HG02943 (cell line): ENCODE data around the gene TBKBP1.

ENCODE experiments used
- ATAC-seq: cut with Tn5 transposase; IDR thresholded peaks from one replicate; pipeline ENCODE4 v1.9.1; 2021; ENCODE audit warnings: mild to moderate bottlenecking, low read depth, moderate library complexity; ENCODE audit not compliant: unreplicated experiment

TBKBP1 gene

DNA sequence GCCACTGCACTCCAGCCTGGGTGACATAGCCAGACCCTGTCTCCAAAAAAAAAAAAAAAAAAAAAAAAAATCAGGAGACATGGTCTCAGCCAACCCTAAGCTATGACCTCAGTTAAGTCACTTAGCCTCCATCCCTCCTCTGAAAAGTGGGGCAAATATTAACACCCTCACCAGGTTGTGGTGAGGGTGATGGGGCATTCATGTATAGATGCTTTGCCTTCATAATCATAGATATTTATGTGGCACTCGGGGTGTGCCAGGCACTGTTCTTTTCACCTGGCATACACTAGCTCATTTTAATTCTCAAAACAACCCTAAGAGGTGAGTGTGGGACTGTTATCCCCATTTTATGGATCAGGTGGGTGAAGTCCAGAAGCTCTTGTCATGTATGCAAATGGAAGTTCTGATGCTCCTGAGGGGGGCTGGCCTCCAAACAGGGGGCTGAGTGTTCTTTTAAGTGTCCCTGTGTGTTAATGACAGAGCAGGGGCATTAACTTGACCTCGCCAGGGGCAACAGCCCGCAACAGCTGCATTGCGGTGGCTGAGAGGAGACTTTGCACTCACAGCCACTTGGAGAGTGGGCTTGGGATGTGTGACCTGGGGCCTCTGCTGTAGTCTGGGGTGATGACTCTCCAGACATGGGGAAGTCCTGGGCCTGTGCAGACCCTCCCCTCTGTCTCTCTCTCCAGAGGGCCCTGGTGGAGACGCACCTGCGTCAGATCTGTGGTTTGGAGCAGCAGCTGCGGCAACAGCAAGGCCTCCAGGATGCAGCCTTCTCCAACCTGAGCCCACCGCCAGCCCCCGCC, 4.1 kb downstream of the TBKBP1 start:
- no peak for ATAC-seq

DNA sequence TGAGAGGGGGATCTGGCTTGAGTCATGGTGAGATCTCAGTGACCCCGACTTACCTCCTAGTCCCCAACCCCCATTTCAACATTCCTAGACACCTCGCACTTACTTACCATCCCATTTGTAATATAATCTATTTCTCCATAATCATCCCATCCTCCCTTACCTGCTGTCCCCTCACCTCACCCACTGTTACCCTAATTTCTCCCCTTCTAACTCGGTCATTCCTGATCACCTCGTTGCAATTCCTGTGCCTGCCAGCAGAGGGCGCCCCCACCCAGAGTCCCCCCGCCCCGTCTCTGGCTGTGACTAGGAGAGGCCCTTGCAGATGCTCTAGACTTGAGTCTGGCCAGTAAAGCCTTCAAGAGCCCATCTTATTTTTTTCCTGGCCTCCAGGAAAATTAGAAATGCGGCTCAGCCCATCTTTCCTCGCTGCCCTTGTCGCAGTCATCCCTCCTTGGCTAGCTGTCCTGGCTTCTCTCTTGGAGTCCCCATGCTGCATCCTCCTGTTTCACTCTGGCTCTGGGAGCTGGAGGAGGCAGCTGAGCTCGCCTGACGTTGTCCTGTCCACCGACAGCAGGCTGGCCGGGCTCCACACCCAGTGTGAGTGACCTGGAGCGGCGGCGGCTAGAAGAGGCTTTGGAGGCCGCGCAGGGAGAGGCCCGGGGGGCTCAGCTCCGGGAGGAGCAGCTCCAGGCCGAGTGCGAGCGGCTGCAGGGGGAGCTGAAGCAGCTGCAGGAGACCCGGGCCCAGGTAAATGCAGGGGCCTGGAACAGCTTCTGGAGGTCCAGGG, 5.0 kb downstream of the TBKBP1 start:
- no peak for ATAC-seq

DNA sequence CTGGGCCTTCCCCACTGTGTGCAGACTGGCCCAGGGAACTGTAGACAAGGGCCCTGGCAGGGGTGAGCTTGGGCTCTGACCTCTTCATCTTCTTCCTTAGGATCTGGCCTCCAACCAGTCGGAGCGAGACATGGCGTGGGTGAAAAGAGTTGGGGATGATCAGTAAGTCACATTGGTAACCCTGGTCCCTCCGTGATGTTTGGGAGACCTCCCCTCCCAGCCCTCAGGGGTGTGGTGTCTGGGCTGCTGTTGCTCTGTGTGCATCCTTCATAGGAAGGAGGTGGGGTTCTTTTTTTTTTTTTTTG, 5.5 kb downstream of the TBKBP1 start:
- ATAC-seq = no peak

GRCh38 chr17:47700471-47701449, 6.8 kb downstream of the TBKBP1 start:
- no peak for ATAC-seq

DNA sequence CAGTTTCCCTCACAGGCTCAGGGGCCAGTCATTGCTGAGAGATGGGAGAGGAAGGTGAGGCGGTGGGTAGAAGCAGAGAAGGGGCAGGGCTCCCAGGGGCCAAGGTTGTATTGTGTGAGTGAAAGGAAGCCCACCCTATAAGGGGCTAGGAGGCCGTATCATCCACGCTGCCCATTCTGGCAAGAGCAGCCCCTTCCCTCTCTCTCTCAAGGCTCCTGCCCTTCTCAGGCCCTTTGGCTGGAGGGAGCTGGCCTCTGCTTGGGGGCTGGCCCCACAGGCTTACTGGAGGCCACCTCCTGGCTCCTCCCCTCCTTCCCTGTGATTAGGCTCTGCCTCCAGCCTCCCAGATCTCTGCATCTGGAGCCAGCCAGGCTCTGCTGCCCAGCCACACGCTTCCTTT, 7.6 kb downstream of the TBKBP1 start:
- no peak for ATAC-seq

DNA sequence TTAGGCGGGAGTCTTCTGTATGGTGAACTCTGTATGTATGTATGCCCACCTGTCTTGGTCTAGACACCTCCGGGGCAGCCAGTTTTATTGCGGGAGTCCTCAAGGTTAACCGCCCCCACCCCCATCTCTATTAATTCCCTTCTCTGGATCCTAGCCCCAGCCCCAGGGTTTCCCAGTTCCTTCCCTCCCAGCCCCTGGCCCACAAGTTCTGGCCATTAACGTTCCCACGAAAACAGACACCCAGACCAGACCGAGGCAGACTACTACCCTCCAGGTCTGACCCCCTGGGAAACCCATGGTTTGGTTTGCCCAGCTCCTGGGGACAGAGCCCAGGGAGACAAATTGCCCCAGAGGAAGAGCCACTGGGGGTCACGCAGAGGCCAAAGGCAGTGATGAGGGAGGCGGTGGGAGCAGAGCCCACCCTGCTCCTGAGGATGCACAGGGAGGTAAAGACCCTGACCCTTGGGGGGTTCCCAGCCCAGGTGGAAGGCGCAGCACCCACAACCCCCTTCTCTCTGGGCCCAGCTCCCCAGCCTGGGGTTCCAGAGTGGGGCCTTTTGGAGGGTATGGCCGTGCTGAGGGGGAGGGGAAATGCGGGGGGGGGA, 8.5 kb downstream of the TBKBP1 start:
- ATAC-seq = no peak

DNA sequence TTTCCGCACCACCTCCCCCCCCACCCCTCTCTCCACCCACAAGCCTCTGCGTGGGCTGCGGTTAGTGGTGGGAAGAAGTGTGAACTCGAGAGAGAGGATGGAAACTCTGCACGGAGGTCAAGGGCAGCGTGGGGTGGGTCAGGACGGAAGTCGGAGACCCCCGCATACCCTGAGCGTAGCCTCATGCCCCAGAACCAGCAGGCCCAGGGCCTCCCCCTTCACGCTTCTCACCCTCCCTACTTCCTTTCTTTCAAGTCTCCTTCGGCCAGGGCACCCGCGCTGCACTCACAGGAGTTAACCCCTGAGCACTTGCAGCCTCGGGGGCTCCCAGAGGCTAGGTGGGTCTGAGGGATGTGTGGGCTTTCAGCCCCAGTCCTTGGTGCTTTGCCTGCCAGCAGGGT, 9.2 kb downstream of the TBKBP1 start:
- no peak for ATAC-seq

GRCh38 chr17:47703671-47704070, 9.7 kb downstream of the TBKBP1 start:
- ATAC-seq = no peak

GRCh38 chr17:47704116-47704515, 10.2 kb downstream of the TBKBP1 start:
- ATAC-seq = no peak

DNA sequence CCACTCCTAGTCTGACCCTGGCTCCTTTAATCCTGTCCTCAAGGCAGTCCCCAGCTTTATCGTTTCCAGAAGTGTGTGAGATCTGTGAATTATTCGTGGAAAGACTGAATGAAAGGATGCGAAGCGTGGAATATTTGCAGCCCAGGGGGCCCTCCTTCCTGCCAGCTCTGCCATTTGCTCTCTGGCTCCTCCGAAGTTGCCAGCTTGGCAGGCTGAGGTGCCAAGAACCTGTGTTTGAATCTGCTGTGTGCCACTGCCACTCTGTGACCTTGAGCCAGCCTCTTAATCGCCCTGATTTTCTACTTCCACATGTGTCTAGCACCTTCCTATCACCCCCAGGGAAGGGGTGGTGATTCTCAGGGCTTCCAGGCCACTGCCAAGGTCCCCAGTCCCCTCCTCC, 10.8 kb downstream of the TBKBP1 start:
- ATAC-seq = no peak

- ATAC-seq = no peak
Measured at GRCh38 chr17:47705536-47706530, 11.9 kb downstream of the TBKBP1 start.

GRCh38 chr17:47707056-47707804, 13.3 kb downstream of the TBKBP1 start:
- ATAC-seq = no peak

- no peak for ATAC-seq
Measured at GRCh38 chr17:47707884-47708283, 13.9 kb downstream of the TBKBP1 start.

DNA sequence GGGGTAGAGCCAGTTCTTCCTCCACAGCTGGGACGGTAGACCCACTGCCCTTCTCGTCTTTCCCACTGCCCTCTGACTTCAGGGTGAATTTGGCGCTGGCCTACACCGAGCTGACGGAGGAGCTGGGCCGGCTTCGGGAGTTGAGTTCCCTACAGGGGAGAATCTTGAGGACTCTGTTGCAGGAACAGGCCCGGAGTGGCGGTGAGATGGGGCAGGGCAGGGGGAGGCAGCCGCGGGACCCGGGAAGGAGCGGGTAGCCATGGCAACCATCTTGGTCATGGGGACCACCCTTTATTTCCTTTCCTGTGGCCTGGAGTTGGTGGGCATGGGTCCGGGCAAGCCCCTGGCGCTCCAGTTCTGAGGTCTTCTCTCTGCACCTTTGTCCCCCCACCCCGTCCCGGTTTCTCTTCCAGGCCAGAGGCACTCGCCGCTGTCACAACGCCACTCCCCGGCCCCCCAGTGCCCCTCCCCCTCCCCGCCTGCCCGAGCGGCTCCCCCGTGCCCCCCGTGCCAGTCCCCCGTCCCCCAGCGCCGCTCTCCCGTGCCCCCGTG, 14.4 kb downstream of the TBKBP1 start:
- no peak for ATAC-seq

GRCh38 chr17:47708864-47709541, 15.0 kb downstream of the TBKBP1 start:
- no peak for ATAC-seq

DNA sequence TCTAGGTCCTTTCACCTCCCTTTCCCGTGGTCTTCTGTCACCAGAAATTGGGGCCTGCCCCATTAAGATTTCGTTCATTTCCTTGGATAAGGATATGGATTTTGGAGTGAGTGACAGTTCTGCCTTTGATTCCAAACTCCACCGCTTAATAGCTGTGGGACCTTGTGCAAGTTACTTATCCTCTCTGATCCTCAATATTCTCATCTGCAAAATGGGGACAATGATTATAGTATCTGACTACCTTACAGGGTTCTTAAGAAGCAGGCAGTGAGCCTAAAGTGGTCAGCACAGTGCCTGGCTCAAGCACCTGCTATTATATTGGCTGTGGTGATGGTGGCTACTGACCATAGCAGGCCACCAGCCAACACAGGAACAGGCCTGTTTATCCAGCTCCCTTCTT, 15.6 kb downstream of the TBKBP1 start:
- ATAC-seq = no peak

DNA sequence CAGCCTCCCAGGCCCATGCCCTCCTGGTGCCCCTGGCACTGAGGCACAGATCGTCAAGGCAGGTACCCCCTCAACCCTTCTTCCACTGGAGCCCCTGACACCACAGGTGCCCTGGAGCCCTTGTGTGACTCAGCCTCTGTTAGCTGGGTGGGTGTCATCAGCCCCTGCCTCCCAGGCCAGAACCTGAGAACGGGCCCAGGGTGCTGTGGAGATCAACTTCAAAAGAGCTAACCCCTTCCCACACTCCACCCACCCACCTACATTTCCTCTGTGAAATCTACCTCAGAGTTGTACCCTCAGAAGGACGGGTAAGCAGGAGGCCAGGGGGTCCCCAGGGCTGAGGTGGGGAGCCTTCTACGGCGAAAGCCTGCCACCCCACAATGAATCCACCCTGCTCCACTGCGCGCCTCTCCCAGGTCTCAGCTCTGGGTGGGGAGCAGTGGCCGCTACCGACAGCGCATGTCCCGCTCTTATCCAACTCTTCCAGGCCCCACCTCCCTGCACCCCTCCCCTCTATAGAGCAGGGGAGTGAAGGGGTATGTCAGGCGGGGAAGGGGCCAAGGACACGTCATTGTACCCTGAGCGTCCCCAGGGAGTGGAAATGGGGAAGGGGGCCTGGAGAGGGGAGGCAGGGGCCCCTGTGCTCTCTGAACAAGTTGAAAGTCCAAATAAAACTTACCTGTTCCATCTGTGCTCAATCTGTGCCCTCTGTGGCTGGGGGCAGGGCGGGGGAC, 17.6 kb downstream of the TBKBP1 start:
- ATAC-seq = no peak
